KOPT-K1 (cell line): ENCODE results near the gene ZNF764.
"Not testable (repeated sequence)": the region's sequence is repeated elsewhere in the genome, so short reads cannot be mapped to it uniquely, and the experiment has no call there.

Experiments used
- H3K27ac ChIP-seq: fragments of 200-600 bp; sonication (generic); 2 replicates; pipeline ENCODE4 v1.5.1; 2016; ENCODE audit warnings: antibody characterized with exemption, mild to moderate bottlenecking, low read depth, low read length; ENCODE audit not compliant: poor library complexity, severe bottlenecking
- H3K36me3 ChIP-seq: fragments of 200-600 bp; sonication (generic); 2 replicates; pipeline ENCODE4 v1.5.1; 2017; ENCODE audit warnings: antibody characterized with exemption, mild to moderate bottlenecking, low read length, moderate library complexity; ENCODE audit not compliant: insufficient read depth
- H3K9me3 ChIP-seq: fragments of 200-600 bp; sonication (generic); 2 replicates; pipeline ENCODE4 v1.5.1; 2017; ENCODE audit warnings: antibody characterized with exemption, low read length, mild to moderate bottlenecking; ENCODE audit not compliant: insufficient read depth, poor library complexity, severe bottlenecking

Gene ZNF764

DNA sequence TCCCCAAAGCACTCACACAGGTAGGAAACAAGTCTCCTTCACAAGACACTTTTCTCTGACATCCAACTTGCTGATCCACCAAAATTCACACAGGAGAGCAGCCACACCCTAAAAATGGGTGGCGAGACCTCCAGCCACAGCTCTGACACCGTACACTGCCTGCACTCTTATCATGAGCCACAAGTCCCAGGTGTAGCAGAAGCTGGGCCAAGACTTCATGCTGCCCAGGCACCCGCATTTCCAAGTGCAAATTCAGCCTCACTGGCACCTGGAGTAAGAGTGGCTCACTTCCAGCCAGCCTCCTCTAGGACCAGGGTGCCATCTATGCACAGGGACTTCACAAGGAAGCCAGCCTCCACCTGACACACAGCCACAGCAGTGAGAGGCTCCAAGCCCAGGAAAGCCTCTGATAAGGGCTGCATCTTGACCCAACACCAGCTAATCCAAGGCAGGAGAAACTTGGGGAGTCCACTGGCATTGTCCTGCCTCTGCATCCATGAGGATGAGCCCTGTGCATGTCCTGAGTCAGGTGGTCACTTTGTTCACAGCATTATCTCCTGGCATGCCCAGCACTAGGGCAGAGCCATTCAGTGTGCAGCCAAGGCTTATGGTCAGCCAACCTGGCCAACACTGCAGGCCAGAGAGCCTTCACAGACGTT is 29.2 kb downstream of the ZNF764 start:
- Histone ChIP-seq H3K36me3 (peaks cover 31% of the 10 kb centered on the region), H3K27ac (no peak overlapping the region), H3K9me3 (no peaks in the 10 kb centered on the region)

DNA sequence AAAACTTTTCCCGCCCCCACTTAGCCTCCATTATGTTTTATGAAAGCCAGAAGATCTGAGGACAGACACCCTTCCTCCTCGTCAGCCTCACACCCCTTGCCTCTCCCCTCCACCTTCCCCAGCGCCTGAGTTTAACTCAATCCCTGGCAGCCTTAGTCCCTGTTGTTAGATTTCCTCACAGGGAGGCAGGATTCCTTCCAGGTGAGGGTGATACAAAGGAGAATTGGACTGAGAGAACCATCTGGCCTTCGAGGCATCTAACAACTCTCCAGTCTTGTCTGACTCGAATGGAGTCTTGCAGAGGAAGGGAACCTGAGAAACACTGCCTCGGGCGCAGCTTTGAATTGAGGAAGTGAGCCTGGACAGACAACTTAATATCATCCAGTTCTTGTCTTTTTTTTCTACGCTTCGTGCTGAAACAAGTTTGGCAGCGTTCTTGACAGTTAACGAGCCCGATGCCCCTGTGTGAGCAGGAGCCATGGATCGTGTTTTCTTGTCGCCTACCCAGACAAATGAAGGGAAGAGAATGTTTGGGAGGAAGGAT is 30.5 kb downstream of the ZNF764 start:
- H3K27ac ChIP-seq = peak overlapping the region; percentile 81
- H3K36me3 ChIP-seq = peaks cover 26% of the 10 kb centered on the region
- no peaks in the 10 kb centered on the region for H3K9me3 ChIP-seq

DNA sequence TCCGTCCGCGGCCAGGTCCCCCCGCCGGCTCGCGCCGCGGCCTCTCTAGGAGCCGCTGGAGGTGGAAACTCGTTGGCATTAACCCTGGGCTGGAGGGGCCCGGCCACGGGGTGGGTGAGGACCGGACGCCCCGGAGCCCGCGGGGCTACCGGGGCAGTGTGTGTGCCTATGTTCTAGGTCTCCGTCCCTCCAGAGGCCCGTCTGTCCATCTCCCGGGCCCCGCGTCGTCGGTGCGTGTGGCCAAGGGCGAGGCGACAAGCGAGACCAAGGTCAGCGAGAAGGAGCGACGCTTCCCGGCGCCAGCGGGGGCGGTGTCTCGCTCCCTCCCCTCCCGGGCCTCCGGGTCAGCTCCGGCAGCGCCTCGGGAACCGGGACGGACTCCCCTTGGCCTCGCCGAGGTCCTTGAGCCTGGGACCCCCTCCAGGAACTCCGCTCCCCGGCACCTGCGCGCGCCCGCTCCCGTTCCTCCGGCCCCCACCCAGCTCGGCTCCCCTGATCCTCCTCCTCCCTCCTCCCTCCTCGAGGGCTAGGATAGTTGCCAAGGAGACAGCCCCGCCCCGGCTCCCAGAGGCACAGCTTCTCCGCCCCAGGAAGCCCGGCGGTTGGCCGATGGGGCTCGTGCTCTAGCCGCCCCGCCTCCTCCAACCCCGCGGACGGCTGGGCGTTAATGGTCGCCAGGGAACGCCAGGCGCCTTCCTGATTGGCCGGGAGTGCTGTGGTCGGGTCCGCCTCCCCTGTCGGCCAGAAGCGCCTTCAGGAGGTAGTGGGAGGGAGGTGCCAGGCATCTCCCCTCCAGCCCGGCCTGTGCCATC is 31.1 kb downstream of the ZNF764 start:
- H3K27ac ChIP-seq = peak overlapping the region; percentile 81
- H3K9me3 ChIP-seq = no peaks in the 10 kb centered on the region
- peaks cover 23% of the 10 kb centered on the region for H3K36me3 ChIP-seq

DNA sequence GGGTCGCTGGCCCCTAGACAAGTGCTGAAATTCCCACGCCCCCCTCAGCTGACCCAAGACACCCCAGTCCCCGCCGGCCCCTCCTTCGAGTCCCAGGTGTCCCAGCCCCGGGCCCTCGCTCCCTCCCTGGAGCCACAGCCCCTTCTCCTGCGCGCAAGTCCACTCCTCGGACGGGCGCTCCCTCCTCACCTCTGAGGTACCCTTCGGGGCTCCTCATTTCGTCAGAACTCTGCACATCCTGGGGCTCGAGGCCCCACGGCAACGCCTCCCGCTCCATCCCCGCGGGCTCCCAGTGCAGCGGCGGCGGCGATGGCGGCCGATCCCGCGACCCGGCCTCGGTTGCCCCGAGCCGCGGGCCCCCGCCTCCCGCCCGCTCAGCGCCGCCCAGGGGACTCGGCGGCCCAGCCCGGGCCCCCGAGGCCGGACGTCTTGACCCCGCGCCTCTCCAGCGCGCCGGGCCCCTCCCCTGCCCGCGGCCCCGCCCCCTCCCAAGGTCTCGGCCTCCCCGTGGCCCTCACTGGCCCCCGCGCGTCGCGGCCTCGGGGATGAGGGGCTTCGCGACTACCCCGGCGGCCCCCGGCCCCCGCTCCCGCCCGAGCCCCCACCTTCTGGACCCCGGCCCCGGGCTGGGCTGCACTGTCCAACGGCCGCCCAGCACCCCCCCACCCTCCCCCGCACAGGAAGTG is 31.9 kb downstream of the ZNF764 start, which contains the start of gene ZNF768:
TSS of gene ZNF768 (minus strand) at position 430 of the 686 bp plus-strand sequence. CDS start at position 277, 153 bp downstream.
- Histone ChIP-seq H3K36me3 (peaks cover 23% of the 10 kb centered on the region), H3K9me3 (no peaks in the 10 kb centered on the region), H3K27ac (peak within 1 kb of the TSS; percentile 81)

DNA sequence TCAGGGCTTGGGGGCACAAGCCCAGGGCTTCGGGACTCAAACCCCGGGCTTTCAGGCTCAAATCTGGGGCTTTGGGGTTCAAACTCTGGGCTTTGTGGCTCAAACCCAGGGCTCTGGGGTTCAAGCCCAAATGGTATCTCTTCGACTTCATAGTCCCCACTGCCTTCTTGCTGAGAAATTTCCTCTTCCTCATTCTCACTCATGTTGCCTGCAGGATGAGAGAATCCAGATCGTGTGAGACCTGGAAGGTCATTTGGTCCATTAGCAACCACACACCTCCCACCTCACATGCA is 32.4 kb downstream of the ZNF764 start:
- no peaks in the 10 kb centered on the region for H3K9me3 ChIP-seq
- peak overlapping the region; percentile 81 for H3K27ac ChIP-seq
- peaks cover 19% of the 10 kb centered on the region; the same call in 1 of the 2 replicates for H3K36me3 ChIP-seq

DNA sequence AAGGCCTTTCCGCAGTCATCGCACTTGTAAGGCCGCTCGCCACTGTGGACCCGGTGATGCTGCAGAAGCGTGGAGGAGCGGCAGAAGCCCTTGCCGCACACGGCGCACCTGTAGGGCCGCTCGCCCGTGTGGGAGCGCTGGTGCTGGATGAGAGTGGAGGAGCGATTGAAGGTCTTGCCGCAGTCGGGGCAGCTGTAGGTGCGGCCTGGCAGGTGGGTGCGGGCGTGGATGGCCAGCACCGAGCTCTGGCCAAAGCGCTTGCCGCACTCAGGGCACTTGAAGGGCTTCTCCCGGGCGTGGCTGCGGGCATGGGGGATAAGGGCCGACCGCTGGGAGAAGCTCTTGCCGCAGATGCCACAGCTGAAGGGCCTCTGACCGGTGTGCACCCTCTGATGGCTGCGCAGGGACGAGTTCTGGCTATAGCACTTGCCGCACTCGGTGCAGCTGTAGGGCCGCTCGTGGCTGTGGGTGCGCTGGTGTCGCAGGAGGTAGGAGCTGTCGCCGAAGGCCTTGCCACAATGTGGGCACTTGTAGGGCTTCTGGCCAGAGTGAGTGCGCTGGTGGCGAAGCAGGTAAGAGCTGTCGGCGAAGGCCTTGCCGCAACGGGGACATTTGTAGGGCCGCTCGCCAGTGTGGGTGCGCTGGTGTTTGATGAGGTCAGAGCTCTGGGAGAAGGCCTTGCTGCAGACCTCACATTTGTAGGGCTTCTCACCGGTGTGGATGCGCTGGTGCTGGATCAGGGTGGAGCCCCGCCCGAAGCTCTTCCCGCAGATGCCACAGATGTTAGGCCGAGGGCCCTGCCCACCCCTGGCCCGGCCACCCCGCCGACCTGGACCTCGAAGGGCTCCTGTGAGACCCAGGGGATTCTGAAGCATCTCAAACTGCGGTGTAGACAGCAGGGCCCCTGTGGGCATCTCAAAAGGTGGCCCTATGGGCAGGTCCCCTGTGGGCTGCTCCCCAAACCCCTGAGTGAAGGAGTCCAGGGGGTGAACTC is 33.3 kb downstream of the ZNF764 start:
- Histone ChIP-seq H3K36me3 (peaks cover 21% of the 10 kb centered on the region; the same call in 1 of the 2 replicates), H3K27ac (no peak overlapping the region), H3K9me3 (no peaks in the 10 kb centered on the region)

DNA sequence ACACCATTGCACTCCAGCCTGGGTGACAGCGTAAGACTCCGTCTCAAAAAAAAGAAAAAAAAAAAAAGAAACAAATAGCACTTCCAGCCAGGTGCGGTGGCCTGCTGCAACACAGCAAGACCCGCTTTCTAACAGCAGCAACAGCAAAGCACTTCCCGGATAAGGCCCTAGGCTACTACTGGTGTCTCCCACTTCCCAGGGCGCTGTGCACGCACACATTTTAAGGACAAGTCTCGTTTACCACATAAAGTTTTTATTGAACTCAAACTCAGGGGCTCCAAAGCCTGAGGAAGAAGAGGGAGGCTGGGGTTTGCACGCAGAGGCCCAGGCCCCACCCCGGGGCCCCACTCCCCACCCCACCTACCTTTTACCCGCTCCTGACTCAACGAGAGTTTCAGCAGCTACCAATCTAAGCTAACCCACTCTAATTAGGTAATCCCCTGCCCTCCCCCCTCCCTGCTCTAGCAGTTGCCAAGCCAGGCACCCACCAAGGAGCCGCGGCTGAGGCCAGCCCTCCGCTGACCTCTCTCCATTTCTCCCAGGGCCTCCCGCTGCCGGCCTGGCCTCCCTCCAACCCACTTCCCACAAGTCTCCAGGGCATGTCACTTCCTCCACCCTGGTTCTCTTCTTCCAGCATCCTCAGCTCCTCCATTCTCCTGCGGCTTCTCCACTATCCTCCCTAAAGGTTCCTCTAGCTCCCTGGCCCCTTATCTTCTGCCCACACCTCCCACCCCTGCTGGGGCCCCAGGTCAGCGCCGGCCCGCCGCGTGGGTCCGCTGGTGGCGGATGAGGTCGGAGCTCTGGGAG is 34.2 kb downstream of the ZNF764 start:
- H3K36me3 ChIP-seq = peaks cover 30% of the 10 kb centered on the region; the same call in 1 of the 2 replicates
- no peak overlapping the region for H3K27ac ChIP-seq
- no peaks in the 10 kb centered on the region for H3K9me3 ChIP-seq

DNA sequence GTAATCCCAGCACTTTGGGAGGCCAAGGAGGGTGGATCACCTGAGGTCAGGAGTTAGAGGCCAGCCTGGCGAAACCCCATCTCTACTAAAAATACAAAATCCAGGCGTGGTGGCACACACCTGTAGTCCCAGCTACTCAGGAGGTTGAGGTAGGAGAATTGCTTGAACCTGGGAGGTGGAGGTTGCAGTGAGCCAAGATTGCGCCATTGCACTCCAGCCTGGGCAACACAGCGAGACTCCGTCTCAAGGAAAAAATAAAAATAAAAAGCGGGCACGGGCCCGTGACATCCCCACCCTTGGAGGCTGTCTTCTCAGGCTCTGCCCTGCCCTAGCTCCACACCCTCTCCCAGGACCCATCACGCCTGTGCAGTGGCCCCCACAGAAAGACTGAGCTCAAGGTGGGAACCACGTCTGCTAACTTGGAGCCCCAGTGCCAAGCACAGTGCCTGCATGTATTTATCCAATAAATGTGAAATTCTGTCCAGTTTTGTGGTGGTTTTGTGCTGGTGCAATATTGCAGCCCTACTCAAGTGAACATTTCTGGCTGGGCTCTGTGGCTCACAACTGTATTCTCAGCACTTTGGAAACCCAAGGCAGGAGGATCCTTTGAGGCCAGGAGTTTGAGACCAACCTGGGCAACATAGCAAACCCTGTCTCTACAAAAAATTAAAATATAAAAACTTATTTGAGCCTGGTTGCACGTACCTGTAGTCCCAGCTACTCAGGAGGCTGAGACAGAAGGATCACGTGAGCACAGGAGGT is 35.3 kb downstream of the ZNF764 start:
- H3K36me3 ChIP-seq = peaks cover 41% of the 10 kb centered on the region
- not testable (repeated sequence) for H3K9me3 ChIP-seq, H3K27ac ChIP-seq

DNA sequence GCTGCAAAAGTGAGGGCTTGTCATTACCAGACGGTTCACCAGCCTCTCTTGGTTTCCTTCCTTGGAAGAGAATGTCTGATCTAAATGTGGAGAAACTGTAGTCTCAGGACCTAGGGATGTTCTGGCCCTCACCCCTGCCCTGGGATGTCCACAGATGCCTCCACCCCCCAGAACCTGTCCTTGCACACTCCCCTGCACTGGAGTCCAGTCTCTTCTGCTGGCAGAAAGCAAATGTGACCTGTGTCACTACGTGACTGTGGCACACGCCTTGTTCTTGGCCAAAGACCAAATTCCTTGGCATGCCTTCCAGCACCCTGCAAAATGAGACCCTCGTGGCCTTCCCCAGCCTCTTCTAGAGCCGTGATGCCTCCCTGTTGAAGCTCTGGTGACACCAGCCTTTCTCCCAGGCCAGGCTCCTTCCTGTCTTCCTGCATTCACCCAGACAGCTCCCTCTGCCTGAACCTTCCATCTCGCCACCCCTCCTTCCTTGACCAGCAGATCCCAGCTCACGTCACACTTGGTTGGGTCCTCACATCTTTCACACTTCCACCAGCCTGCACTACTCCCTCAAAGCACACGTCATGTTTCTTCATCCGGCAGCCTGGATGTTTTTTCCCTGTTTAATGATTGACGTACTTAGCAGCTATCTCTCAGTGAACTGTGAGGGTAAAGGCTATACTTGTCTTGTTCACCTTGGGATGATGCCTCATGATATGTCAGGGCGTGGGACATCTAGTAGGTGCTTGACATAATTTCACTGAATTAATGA is 36.1 kb downstream of the ZNF764 start:
- Histone ChIP-seq H3K27ac (no peak overlapping the region), H3K9me3 (no peaks in the 10 kb centered on the region), H3K36me3 (peaks cover 49% of the 10 kb centered on the region)

DNA sequence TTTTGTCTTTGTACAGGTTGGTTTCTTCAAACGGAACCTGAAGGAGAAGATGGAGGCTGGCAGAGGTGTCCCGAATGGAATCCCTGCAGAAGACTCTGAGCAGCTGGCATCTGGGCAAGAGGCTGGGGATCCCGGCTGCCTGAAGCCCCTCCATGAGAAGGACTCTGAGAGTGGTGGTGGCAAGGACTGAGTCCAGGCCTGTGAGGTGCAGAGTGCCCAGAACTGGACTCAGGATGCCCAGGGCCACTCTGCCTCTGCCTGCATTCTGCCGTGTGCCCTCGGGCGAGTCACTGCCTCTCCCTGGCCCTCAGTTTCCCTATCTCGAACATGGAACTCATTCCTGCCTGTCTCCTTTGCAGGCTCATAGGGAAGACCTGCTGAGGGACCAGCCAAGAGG is 36.7 kb downstream of the ZNF764 start:
- H3K36me3 ChIP-seq = peaks cover 55% of the 10 kb centered on the region
- no peak overlapping the region for H3K27ac ChIP-seq
- H3K9me3 ChIP-seq = no peaks in the 10 kb centered on the region

DNA sequence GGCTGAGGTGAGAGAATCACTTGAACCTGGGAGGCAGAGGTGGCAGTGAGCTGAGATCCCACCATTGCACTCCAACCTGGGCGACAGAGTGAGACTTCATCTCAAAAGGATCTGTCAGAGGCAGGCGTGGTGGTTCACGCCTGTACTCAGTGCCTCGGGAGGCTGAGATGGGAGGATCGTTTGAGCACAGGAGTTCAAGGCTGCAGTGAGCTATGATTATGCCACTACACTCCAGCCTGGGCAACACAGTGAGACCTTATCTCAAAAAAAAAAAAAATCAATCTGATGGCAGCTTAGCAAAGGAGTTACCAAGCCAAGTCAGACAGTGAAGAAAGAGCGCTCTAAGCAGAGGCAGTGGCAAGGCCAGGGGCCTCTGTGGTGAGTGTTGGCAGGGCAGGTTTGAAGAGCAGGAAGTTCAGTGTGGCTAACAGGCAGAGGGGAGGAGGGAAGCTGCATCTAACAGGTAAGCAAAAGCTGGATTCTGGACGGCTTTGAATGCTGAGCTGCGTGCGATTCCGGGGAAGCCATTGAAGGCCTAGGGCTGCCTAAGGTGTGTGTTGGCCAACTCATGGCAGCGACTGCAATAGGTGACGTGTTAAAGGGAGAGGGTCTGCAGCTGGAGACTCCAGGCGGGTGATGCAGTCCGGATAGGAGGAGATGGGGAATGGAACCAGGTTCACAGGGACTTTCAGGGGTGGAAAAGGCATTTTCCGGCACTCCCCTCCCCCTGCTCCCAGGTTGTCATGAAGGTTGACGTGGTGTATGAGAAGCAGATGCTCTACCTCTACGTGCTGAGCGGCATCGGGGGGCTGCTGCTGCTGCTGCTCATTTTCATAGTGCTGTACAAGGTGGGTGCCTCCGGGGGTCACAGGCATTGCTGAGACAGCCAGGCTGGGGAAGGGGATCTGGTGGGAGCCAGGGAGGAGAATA is 38.8 kb downstream of the ZNF764 start:
- no peaks in the 10 kb centered on the region for H3K9me3 ChIP-seq
- H3K27ac ChIP-seq = peak overlapping the region; percentile 21
- peaks cover 76% of the 10 kb centered on the region for H3K36me3 ChIP-seq

DNA sequence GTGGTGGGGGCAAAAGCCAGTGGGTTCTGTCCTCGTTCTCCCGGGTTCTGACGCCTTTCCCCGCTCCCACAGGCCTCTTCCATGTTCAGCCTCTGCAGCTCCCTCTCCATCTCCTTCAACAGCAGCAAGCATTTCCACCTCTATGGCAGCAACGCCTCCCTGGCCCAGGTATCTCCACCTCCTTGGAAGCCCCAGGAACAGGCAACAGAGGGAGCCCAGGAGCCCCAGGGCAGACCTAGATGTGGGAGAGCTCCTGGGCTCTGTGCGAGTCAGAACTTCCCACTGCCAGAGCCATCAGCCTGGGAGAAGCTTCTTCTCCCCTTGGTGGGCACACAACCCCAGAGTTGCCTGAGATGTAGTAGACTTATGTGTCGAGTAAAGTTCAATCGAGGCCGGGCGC is 39.6 kb downstream of the ZNF764 start:
- peak overlapping the region; percentile 21 for H3K27ac ChIP-seq
- peaks cover 84% of the 10 kb centered on the region for H3K36me3 ChIP-seq
- H3K9me3 ChIP-seq = no peaks in the 10 kb centered on the region
